ENCODE results near the gene ARMCX1.

GRCh38 chrX:101595739-101596419 lies 45.5 kb downstream of the ARMCX1 start:
- TF ChIP-seq, protein P1, sequence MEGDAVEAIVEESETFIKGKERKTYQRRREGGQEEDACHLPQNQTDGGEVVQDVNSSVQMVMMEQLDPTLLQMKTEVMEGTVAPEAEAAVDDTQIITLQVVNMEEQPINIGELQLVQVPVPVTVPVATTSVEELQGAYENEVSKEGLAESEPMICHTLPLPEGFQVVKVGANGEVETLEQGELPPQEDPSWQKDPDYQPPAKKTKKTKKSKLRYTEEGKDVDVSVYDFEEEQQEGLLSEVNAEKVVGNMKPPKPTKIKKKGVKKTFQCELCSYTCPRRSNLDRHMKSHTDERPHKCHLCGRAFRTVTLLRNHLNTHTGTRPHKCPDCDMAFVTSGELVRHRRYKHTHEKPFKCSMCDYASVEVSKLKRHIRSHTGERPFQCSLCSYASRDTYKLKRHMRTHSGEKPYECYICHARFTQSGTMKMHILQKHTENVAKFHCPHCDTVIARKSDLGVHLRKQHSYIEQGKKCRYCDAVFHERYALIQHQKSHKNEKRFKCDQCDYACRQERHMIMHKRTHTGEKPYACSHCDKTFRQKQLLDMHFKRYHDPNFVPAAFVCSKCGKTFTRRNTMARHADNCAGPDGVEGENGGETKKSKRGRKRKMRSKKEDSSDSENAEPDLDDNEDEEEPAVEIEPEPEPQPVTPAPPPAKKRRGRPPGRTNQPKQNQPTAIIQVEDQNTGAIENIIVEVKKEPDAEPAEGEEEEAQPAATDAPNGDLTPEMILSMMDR (IDR thresholded peaks at IDR 0.05): peak in 5 of 6 experiments; percentile 36 to 62 (median 51)
- no peak for TF ChIP-seq POLR2A (IDR thresholded peaks at IDR 0.05)
